H1 (cell line): ENCODE results near the gene CLEC2A. TPM values are rescaled to one million over a fixed set of nuclear protein-coding genes. Genes with fewer than 3 reads are reported as not detected.

ENCODE experiments used
- CTCF ChIA-PET: fragments of 300-600 bp; sonication (Branson Sonifier 250); formaldehyde crosslinking; loops from one replicate; lab custom pipeline; 2021; ENCODE audit not compliant: partially characterized antibody; lab: Charles Lee
- POLR2A ChIA-PET: fragments of 300-600 bp; sonication (Branson Sonifier 250); formaldehyde crosslinking; loops from one replicate; lab custom pipeline; 2021; ENCODE audit warnings: inconsistent platforms; ENCODE audit not compliant: partially characterized antibody; lab: Charles Lee
- DNase-seq, 2 experiments: peaks; one replicate each; pipeline versions ENCODE4 v3.0.0 to v3.0.0-alpha.2; 2010 to 2022; ENCODE audit warnings: low spot score in 2 of 2, low read depth in 1 of 2, mixed read lengths in 1 of 2
- FAIRE-seq: peaks from 2 replicates; lab custom pipeline; 2011; peaks lifted over from hg19 to GRCh38; lab: Jason Lieb, UNC
- H2AFZ ChIP-seq: 2 replicates; pipeline ENCODE4 v1.8.1; 2012; ENCODE audit warnings: low read length, inconsistent platforms
- H2AK5ac ChIP-seq: 2 replicates; pipeline ENCODE4 v1.6.1; 2013; ENCODE audit warnings: low read depth, low read length
- H2BK120ac ChIP-seq: replicated peaks from 2 replicates; pipeline ENCODE3; 2013; ENCODE audit warnings: low read depth, low read length, inconsistent platforms
- H2BK12ac ChIP-seq: 2 replicates; pipeline ENCODE4 v1.6.1; 2013; ENCODE audit warnings: low read depth, low read length
- H2BK15ac ChIP-seq: 2 replicates; pipeline ENCODE4 v1.6.1; 2013; ENCODE audit warnings: low read length
- H2BK20ac ChIP-seq: 2 replicates; pipeline ENCODE4 v1.6.1; 2013; ENCODE audit warnings: low read length
- H2BK5ac ChIP-seq: 2 replicates; pipeline ENCODE4 v1.6.1; 2013; ENCODE audit warnings: low read depth, low read length
- H3K14ac ChIP-seq: 2 replicates; pipeline ENCODE4 v1.6.1; 2013; ENCODE audit warnings: inconsistent platforms; ENCODE audit not compliant: insufficient read length
- H3K18ac ChIP-seq: 2 replicates; pipeline ENCODE4 v1.6.1; 2013; ENCODE audit warnings: low read length; ENCODE audit errors: extremely low read depth
- H3K23ac ChIP-seq: 2 replicates; pipeline ENCODE4 v1.6.1; 2013; ENCODE audit warnings: inconsistent platforms; ENCODE audit not compliant: insufficient read length
- H3K23me2 ChIP-seq: 2 replicates; pipeline ENCODE4 v1.6.1; 2013; ENCODE audit warnings: low read depth, low read length
- H3K27ac ChIP-seq: 2 replicates; pipeline ENCODE4 v1.6.1; 2011; ENCODE audit warnings: low read depth, low read length, inconsistent platforms
- H3K27me3 ChIP-seq, 4 experiments: replicated peaks in 1 of 4; 1 replicate in 1 of 4; 2 replicates in 3 of 4; pipeline versions ENCODE4 v1.6.1 to v1.8.1; 2011 to 2013; ENCODE audit warnings: low read length in 3 of 4, mild to moderate bottlenecking in 3 of 4, inconsistent platforms in 2 of 4, mixed read lengths in 2 of 4, moderate library complexity in 1 of 4; ENCODE audit not compliant: control insufficient read depth in 3 of 4, insufficient read depth in 3 of 4; ENCODE audit errors: extremely low read depth in 1 of 4
- H3K36me3 ChIP-seq, 4 experiments: 2 replicates each; pipeline versions ENCODE4 v1.6.1 to v1.8.1; 2011 to 2013; ENCODE audit warnings: mild to moderate bottlenecking in 4 of 4, low read length in 3 of 4, moderate library complexity in 2 of 4, control low read depth in 1 of 4, inconsistent platforms in 1 of 4; ENCODE audit not compliant: insufficient read depth in 4 of 4, control insufficient read depth in 2 of 4
- H3K4ac ChIP-seq: replicated peaks from 2 replicates; pipeline ENCODE3; 2013; ENCODE audit warnings: low read length, low read depth, mixed read lengths, inconsistent platforms; ENCODE audit not compliant: insufficient read length
- H3K4me1 ChIP-seq, 4 experiments: replicated peaks in 1 of 4; 1 replicate in 1 of 4; 2 replicates in 3 of 4; pipeline versions ENCODE4 v1.6.1 to v1.8.1; 2011 to 2013; ENCODE audit warnings: low read length in 3 of 4, inconsistent platforms in 2 of 4, mixed read lengths in 1 of 4; ENCODE audit not compliant: insufficient read depth in 4 of 4, control insufficient read depth in 3 of 4
- H3K4me2 ChIP-seq, 2 experiments: 2 replicates each; pipeline versions ENCODE4 v1.6.1 to v1.8.1; 2011 to 2013; ENCODE audit warnings: low read depth in 2 of 2, low read length in 2 of 2, control low read depth in 1 of 2, inconsistent platforms in 1 of 2, mild to moderate bottlenecking in 1 of 2; ENCODE audit not compliant: insufficient read depth in 1 of 2
- H3K4me3 ChIP-seq, 4 experiments: fragments of 200-600, 300-600 bp in 1 of 4; sonication (generic), shearing (Covaris generic), sonication (Bioruptor Twin) in 1 of 4; 2 replicates each; pipeline versions ENCODE4 v1.5.1 to v1.8.1; 2011 to 2016; ENCODE audit warnings: low read length in 4 of 4, low read depth in 3 of 4, control low read depth in 2 of 4, inconsistent platforms in 2 of 4, mild to moderate bottlenecking in 2 of 4, mixed read lengths in 1 of 4, moderate library complexity in 1 of 4; ENCODE audit not compliant: insufficient read depth in 2 of 4; ENCODE audit errors: extremely low read depth in 1 of 4
- H3K56ac ChIP-seq: replicated peaks from 2 replicates; pipeline ENCODE3; 2013; ENCODE audit warnings: low read depth, mild to moderate bottlenecking, mixed read lengths, low read length, inconsistent platforms; ENCODE audit not compliant: insufficient read length
- H3K79me1 ChIP-seq: 2 replicates; pipeline ENCODE4 v1.6.1; 2013; ENCODE audit warnings: low read depth, low read length, control low read depth
- H3K79me2 ChIP-seq, 2 experiments: 2 replicates each; pipeline versions ENCODE4 v1.6.1 to v1.8.1; 2012 to 2013; ENCODE audit warnings: low read length in 2 of 2, mild to moderate bottlenecking in 2 of 2, inconsistent platforms in 1 of 2; ENCODE audit not compliant: insufficient read depth in 2 of 2, control insufficient read depth in 1 of 2
- H3K9ac ChIP-seq, 4 experiments: replicated peaks in 1 of 4; 1 replicate in 1 of 4; 2 replicates in 3 of 4; pipeline versions ENCODE4 v1.6.1 to v1.8.1; 2011 to 2013; ENCODE audit warnings: low read depth in 3 of 4, low read length in 3 of 4, control low read depth in 2 of 4, mild to moderate bottlenecking in 2 of 4, moderate library complexity in 2 of 4, inconsistent platforms in 1 of 4; ENCODE audit errors: extremely low read depth in 1 of 4
- H3K9me3 ChIP-seq, 2 experiments: 2 replicates each; pipeline versions ENCODE4 v1.6.1 to v1.8.1; 2012 to 2013; ENCODE audit warnings: mild to moderate bottlenecking in 2 of 2, moderate library complexity in 2 of 2, control low read depth in 1 of 2, inconsistent platforms in 1 of 2, low read depth in 1 of 2, low read length in 1 of 2, mixed read lengths in 1 of 2; ENCODE audit not compliant: insufficient read depth in 2 of 2
- H4K20me1 ChIP-seq, 2 experiments: replicated peaks in 1 of 2; 2 replicates each; pipeline versions ENCODE3 to v1.8.1; 2011 to 2013; ENCODE audit warnings: inconsistent platforms in 2 of 2, low read length in 2 of 2, mild to moderate bottlenecking in 1 of 2; ENCODE audit not compliant: insufficient read depth in 2 of 2, control insufficient read depth in 1 of 2
- H4K5ac ChIP-seq: 2 replicates; pipeline ENCODE4 v1.6.1; 2013; ENCODE audit warnings: low read length, low read depth, mixed read lengths, inconsistent platforms; ENCODE audit not compliant: insufficient read length
- H4K8ac ChIP-seq: 2 replicates; pipeline ENCODE4 v1.8.0; 2013; ENCODE audit warnings: mild to moderate bottlenecking, moderate library complexity, low read length, inconsistent platforms; ENCODE audit not compliant: insufficient read depth; ENCODE audit errors: extremely low read depth
- H4K91ac ChIP-seq: replicated peaks from 2 replicates; pipeline ENCODE3; 2013; ENCODE audit warnings: low read length, mixed read lengths, inconsistent platforms; ENCODE audit not compliant: insufficient read length
- CBX8 ChIP-seq: fragments of 300-800, 300-1000 bp; sonication (generic); IDR thresholded peaks from 2 replicates; pipeline ENCODE4 v1.7.1; 2016; ENCODE audit warnings: low read depth, low read length, borderline replicate concordance
- KDM1A ChIP-seq: fragments of 200-600, 300-600 bp; sonication (generic); IDR thresholded peaks from 2 replicates; pipeline ENCODE4 v1.7.1; 2016; ENCODE audit warnings: mild to moderate bottlenecking, low read length, borderline replicate concordance
- POLR2A ChIP-seq, 2 experiments: IDR thresholded peaks; 1 replicate in 1 of 2; 2 replicates in 1 of 2; pipeline ENCODE4 v1.6.1; 2011; ENCODE audit warnings: low read depth in 2 of 2, low read length in 2 of 2, mild to moderate bottlenecking in 2 of 2; ENCODE audit errors: control extremely low read depth in 1 of 2
- RFX5 ChIP-seq: IDR thresholded peaks from 2 replicates; pipeline ENCODE4 v1.6.1; 2011; ENCODE audit warnings: low read depth, low read length, improper control_type of control experiment, borderline replicate concordance
- SIX5 ChIP-seq: IDR thresholded peaks from 2 replicates; pipeline ENCODE4 v1.6.1; 2011; ENCODE audit warnings: mild to moderate bottlenecking, low read depth, low read length
- SRF ChIP-seq: IDR thresholded peaks from 2 replicates; pipeline ENCODE4 v1.6.1; 2011; ENCODE audit warnings: mild to moderate bottlenecking, low read depth, low read length, moderate library complexity
- TBP ChIP-seq: IDR thresholded peaks from 2 replicates; pipeline ENCODE4 v1.6.1; 2011; ENCODE audit warnings: low read depth, low read length, improper control_type of control experiment
- TCF12 ChIP-seq: IDR thresholded peaks from 2 replicates; pipeline ENCODE4 v1.6.1; 2011; ENCODE audit warnings: low read depth, mild to moderate bottlenecking, low read length
- USF2 ChIP-seq: IDR thresholded peaks from 2 replicates; pipeline ENCODE4 v1.6.1; 2011; ENCODE audit warnings: low read length, improper control_type of control experiment
- WGBS, 2 experiments: shearing (Covaris generic) in 1 of 2; methylation state at CpG; one replicate each; pipeline versions ENCODE4 v1.1.6 to v1.1.7; 2013 to 2015; ENCODE audit warnings: low lambda C conversion rate in 2 of 2, mixed read lengths in 2 of 2, inconsistent platforms in 1 of 2, low coverage in 1 of 2, missing lambda C conversion rate in 1 of 2; ENCODE audit not compliant: insufficient replicate concordance in 2 of 2, insufficient coverage in 1 of 2, insufficient read length in 1 of 2; ENCODE audit errors: extremely low coverage in 1 of 2, missing lambda C conversion rate in 1 of 2; 5-methylcytosine and 5-hydroxymethylcytosine counted together
- polyA plus RNA-seq, 7 experiments: library from polyadenylated mRNA; depleted of rRNA in 3 of 7; stranded (reverse) in 5 of 7; unstranded in 2 of 7; fragments of >200 nt in 5 of 7; fragments of 200-250 nt in 2 of 7; gene quantifications; 1 replicate in 5 of 7; 2 replicates in 1 of 7; 4 replicates in 1 of 7; pipeline versions ENCODE4 v1.2.1 to v1.2.3, GENCODE V29; 2011 to 2013; ENCODE audit warnings: missing spikeins in 2 of 7, mixed read lengths in 2 of 7
- total RNA-seq: library from RNA; stranded (reverse); fragmentation: NEBNext Ultra II Directional; extraction: Animal tissue kit (Norgen Biotek cat#: 25700); gene quantifications from 2 replicates; pipeline ENCODE4 v1.2.1, GENCODE V29; 2021

CLEC2A gene
- total and polyA plus RNA-seq, 2 of the 8 experiments (the other 6 are each of a cell fraction or from before 2014, with no cell fraction given), result 0.63 to 3.7 TPM

GRCh38 chr12:9868311-9868801 is 63.8 kb downstream of the CLEC2A start:
- ChIA-PET POLR2A (no interaction called here), CTCF (interaction anchor here (1.6 kb wide), 1 partner anchor 19 kb away, joined by 4 read pairs; no protein-coding TSS in a partner anchor)
- Histone ChIP-seq H2AK5ac (no peak overlapping the region), H3K9me3 (no peaks in the 10 kb centered on the region), H3K14ac (no peak overlapping the region), H3K23ac (no peak overlapping the region), H2AFZ (no peak overlapping the region), H2BK5ac (no peak overlapping the region), H3K27me3 (no peaks in the 10 kb centered on the region), H2BK15ac (no peak overlapping the region), H3K56ac (no peak overlapping the region), H2BK20ac (no peak overlapping the region), H3K36me3 (no peaks in the 10 kb centered on the region), H3K4me3 (no peak overlapping the region), H4K20me1 (no peaks in the 10 kb centered on the region), H3K27ac (no peak overlapping the region), H4K5ac (no peak overlapping the region), H3K79me2 (no peaks in the 10 kb centered on the region), H3K18ac (no peak overlapping the region), H3K9ac (no peak overlapping the region), H3K4ac (no peak overlapping the region), H4K8ac (no peak overlapping the region), H4K91ac (no peak overlapping the region), H2BK12ac (no peak overlapping the region), H2BK120ac (no peak overlapping the region), H3K79me1 (no peaks in the 10 kb centered on the region), H3K23me2 (no peaks in the 10 kb centered on the region), H3K4me2 (no peak overlapping the region), H3K4me1 (peaks cover 0 to 6% (median 2%) of the 10 kb centered on the region in 4 experiments; a peak in 2 of 7 replicates)
- FAIRE-seq, result no peak
- no peak for TF ChIP-seq KDM1A
- no peak for TF ChIP-seq SRF
- no peak for TF ChIP-seq USF2
- no peak for TF ChIP-seq RFX5
- TF ChIP-seq POLR2A (IDR thresholded peaks at IDR 0.05; ENCODE audit: control extremely low read depth in 1 of 2, low read depth in 2 of 2, low read length in 2 of 2), result no peak
- TF ChIP-seq SIX5, result no peak
- TF ChIP-seq TBP, result no peak
- TF ChIP-seq CBX8, result no peak
- TF ChIP-seq TCF12, result no peak
- DNase-seq, result no peak
- WGBS, 2 experiments, result 92% methylated on average over 11 of the region's 11 CpGs; no CpG with 5 or more reads in 1 of the 2 experiments
